ENCODE measurements around the gene RBM20. TPM values are rescaled to one million over a fixed set of nuclear protein-coding genes. Genes with fewer than 3 reads are reported as not detected.

Gene RBM20
- total and polyA plus RNA-seq, 2 donors from 2014 or later, result 0.88 to 2.1 TPM

DNA sequence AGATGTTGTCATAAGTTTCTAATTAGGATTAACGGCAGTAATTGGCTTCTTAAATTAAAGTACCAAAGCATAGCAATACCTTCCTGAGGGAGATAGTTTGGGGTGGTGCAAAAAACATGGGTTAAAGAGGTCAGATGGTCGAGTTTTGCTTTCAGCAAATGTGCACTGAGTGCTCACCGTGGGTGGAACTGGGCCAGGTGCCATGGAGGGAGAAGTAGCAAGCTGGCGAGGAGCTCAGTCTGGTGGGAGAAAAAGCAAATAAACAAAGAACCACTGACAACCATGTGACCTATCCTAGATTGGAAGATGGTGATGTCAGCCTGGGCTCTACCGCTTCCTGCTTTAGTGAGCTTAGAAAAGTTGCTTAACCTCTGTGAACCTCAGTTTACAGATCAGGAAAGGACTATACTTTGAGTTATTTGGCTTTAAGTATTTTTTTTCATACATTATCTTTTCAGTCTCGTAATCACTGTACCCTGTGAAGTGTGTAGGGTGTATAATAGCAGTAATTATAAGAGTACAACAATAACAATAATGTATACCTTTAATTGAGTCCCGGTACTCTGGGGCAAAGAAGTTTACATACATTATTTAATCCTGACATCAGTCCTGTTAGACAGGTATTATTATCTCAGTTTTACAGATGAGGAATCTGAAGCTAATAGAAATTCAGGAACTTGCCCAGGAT, 158.6 kb downstream of the RBM20 start:
- Histone ChIP-seq H3K27me3 (ENCODE audit: control insufficient read depth, insufficient read depth, low read length) (no peaks in the 10 kb centered on the region), H3K27ac (ENCODE audit: low read depth in 2 of 2, low read length in 2 of 2) (peak overlapping the region in 1 of 2 donors; percentile 74), H3K9me3 (ENCODE audit: control insufficient read depth in 2 of 3, insufficient read depth in 1 of 3, low read length in 3 of 3) (no peaks in the 10 kb centered on the region), H3K36me3 (ENCODE audit: control insufficient read depth in 2 of 3, insufficient read depth in 3 of 3, low read length in 3 of 3) (no peaks in the 10 kb centered on the region), H3K9ac (ENCODE audit: low read length in 3 of 3) (no peak overlapping the region), H3K4me3 (ENCODE audit: low read length in 3 of 3) (peak overlapping the region in 1 of 3 donors; percentile 15), H3K4me1 (ENCODE audit: control insufficient read depth in 2 of 3, insufficient read depth in 2 of 3, low read depth in 1 of 3, low read length in 3 of 3) (peaks cover 7 to 17% (median 8%) of the 10 kb centered on the region in 3 donors)
- intact Hi-C loops (cut with DNase I), result no loop called here
- peak in 2 of 5 donors; percentile 69 to 91 for DNase-seq
- TF ChIP-seq, protein P1, sequence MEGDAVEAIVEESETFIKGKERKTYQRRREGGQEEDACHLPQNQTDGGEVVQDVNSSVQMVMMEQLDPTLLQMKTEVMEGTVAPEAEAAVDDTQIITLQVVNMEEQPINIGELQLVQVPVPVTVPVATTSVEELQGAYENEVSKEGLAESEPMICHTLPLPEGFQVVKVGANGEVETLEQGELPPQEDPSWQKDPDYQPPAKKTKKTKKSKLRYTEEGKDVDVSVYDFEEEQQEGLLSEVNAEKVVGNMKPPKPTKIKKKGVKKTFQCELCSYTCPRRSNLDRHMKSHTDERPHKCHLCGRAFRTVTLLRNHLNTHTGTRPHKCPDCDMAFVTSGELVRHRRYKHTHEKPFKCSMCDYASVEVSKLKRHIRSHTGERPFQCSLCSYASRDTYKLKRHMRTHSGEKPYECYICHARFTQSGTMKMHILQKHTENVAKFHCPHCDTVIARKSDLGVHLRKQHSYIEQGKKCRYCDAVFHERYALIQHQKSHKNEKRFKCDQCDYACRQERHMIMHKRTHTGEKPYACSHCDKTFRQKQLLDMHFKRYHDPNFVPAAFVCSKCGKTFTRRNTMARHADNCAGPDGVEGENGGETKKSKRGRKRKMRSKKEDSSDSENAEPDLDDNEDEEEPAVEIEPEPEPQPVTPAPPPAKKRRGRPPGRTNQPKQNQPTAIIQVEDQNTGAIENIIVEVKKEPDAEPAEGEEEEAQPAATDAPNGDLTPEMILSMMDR (IDR thresholded peaks at IDR 0.05; ENCODE audit: borderline replicate concordance, extremely low read depth, insufficient read depth), result no peak
- FAIRE-seq, result no peak

DNA sequence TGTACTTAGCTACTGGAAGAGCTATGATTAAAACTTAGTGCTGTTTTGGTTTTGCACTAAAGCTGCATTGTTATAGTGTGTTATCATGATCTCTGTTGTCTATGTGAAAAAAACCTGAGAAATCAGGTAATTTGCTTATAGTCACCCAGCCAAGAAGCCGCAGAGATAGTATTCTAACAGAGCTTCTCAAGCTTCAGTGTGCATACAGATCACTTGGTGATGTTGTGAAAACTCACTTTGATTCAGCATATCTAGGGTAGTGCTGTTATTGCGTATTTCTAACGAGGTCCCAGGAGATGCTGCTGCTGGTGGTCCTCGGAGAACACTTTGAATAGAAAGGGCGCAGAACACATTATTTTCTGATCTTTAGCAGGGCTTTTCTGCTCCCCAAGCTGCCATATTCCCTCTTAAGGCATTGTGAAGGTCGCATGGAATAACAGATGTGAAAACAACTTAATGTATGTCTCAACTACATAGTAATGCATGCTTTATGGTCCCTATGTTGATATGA, 159.2 kb downstream of the RBM20 start:
- intact Hi-C loops (cut with DNase I), result no loop called here
- TF ChIP-seq, protein P1 (IDR thresholded peaks at IDR 0.05; ENCODE audit: borderline replicate concordance, extremely low read depth, insufficient read depth), result no peak
- no peak for FAIRE-seq
- Histone ChIP-seq H3K9ac (ENCODE audit: low read length in 3 of 3) (no peak overlapping the region), H3K9me3 (ENCODE audit: control insufficient read depth in 2 of 3, insufficient read depth in 1 of 3, low read length in 3 of 3) (no peaks in the 10 kb centered on the region), H3K4me3 (ENCODE audit: low read length in 3 of 3) (no peak overlapping the region), H3K36me3 (ENCODE audit: control insufficient read depth in 2 of 3, insufficient read depth in 3 of 3, low read length in 3 of 3) (no peaks in the 10 kb centered on the region), H3K27ac (ENCODE audit: low read depth in 2 of 2, low read length in 2 of 2) (no peak overlapping the region), H3K4me1 (ENCODE audit: control insufficient read depth in 2 of 3, insufficient read depth in 2 of 3, low read depth in 1 of 3, low read length in 3 of 3) (peaks cover 7 to 17% (median 8%) of the 10 kb centered on the region in 3 donors), H3K27me3 (ENCODE audit: control insufficient read depth, insufficient read depth, low read length) (no peaks in the 10 kb centered on the region)
- DNase-seq, result peak in 1 of 5 donors; percentile 64

DNA sequence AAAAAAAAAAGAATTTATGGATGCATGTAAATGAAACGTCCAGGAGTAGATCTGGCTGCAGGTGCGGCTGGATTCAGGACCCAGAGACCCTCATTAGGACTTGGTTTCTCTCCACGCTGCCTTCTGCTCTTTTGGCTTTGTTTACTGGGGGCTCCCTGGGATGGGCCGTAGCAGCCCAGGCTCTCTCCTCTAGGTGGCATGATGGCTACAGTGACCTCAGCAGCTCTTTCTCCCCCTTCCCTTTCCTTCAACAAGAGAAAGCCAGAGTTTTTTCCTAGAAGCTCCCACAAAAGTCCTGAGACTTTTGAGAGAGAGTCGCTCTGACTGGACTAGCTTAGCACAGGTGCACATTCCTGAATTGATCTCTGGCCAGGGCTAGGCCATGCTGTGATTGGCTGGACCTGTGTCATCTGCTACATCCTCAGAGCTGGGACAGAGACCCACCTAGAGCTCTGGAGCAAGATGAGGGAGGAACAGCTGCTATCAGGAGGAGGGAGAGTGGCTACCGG, 159.7 kb downstream of the RBM20 start:
- Histone ChIP-seq H3K4me1 (ENCODE audit: control insufficient read depth in 2 of 3, insufficient read depth in 2 of 3, low read depth in 1 of 3, low read length in 3 of 3) (peaks cover 7 to 17% (median 8%) of the 10 kb centered on the region in 3 donors), H3K9me3 (ENCODE audit: control insufficient read depth in 2 of 3, insufficient read depth in 1 of 3, low read length in 3 of 3) (no peaks in the 10 kb centered on the region), H3K4me3 (ENCODE audit: low read length in 3 of 3) (peak overlapping the region in 1 of 3 donors; percentile 9), H3K27ac (ENCODE audit: low read depth in 2 of 2, low read length in 2 of 2) (no peak overlapping the region), H3K27me3 (ENCODE audit: control insufficient read depth, insufficient read depth, low read length) (no peaks in the 10 kb centered on the region), H3K36me3 (ENCODE audit: control insufficient read depth in 2 of 3, insufficient read depth in 3 of 3, low read length in 3 of 3) (no peaks in the 10 kb centered on the region), H3K9ac (ENCODE audit: low read length in 3 of 3) (no peak overlapping the region)
- intact Hi-C loops (cut with DNase I), result no loop called here
- DNase-seq, result peak in 4 of 5 donors; percentile 64 to 80 (median 69)
- TF ChIP-seq, protein P1 (IDR thresholded peaks at IDR 0.05; ENCODE audit: borderline replicate concordance, extremely low read depth, insufficient read depth), result peak; percentile 64
- no peak for FAIRE-seq
